Stimulated activated CD8-positive, alpha-beta memory T cell treated with anti-CD3 and anti-CD28 coated beads, Interleukin-12 subunit alpha, Interleukin-12 subunit beta, amount 100 ng/mL, for 24 hours (primary cell): ENCODE data around the gene FAM184A.
"Not testable (repeated sequence)": the region's sequence is repeated elsewhere in the genome, so short reads cannot be mapped to it uniquely, and the experiment has no call there.

Source experiments
- DNase-seq: peaks from one replicate; pipeline ENCODE4 v3.0.0-alpha.2; 2020; ENCODE audit errors: extremely low read depth

The FAM184A gene

DNA sequence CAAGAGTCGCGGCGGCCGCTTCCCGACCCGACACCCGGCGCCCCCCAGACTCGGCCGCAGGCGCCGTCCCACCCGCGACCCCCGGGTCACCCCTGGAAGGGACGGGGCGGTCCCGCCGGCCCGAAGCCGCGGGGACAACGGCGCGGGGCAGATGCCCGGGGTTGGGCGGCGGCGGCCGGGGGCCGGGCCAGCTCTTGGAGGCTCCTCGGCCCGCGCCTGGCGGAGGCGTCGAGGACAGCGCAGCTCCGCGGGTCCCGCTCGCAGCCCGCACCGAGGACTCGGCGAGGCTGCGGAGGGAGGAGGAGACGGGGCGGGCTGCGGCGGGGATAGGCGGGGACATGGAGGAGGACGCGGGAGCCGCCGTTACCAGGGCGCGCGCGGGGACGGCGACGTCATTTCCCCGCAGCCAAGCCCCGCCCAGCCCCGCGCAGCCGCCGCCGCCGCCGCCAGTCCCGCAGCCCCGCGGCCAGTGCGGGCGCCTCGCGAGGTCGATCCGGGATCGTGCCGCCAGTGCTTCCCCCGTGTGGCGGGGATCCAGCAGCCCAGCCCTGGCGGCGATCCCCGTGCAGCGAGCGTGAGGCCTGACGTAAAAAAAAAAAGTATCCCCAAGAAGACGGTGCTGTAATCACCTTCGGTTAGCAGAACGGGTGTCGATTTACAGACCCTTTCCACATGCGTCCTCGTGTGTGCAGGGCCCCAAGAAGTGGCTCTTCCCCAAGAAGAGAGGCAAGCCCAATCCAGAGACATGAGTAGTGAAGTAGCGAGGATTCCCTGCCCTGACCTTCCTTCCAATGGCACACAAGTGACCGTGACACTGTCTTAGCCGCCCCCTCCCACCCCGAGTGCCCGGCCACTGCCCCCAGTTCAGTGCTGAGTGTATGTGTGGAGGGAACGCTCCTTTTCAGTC, at the start of gene FAM184A:
Gene FAM184A, minus strand, starts transcription at position 289 of the 907 bp plus-strand sequence. CDS start 365 bp downstream, outside the sequence.
- no peak for DNase-seq

- no peak for DNase-seq
Observed at GRCh38 chr6:119127627-119128026, 49.2 kb upstream of the FAM184A start.

DNA sequence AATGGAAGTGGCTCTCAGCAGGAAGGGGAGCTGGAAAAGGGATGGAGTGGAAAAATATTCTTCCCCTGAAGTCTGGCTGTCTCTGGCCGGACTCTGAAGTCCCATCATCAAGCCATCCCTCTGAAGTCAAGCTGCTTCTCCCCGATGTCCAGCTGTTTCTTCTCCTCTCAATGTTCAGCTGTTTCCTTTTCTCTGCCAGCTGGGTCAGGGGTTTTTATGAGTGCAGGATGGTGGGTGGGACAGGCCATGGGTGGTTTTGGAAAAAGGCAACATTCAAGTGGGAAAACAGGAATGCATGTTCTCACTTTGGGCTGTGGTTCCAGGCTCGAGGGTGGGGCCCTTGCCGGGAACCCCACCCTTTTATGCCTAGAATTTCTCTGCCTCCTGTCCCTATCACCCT, 48.4 kb upstream of the FAM184A start:
- DNase-seq = no peak

- no peak for DNase-seq
Observed at GRCh38 chr6:119126140-119126539, 47.7 kb upstream of the FAM184A start.

GRCh38 chr6:119125576-119125975, 47.1 kb upstream of the FAM184A start:
- no peak for DNase-seq

DNA sequence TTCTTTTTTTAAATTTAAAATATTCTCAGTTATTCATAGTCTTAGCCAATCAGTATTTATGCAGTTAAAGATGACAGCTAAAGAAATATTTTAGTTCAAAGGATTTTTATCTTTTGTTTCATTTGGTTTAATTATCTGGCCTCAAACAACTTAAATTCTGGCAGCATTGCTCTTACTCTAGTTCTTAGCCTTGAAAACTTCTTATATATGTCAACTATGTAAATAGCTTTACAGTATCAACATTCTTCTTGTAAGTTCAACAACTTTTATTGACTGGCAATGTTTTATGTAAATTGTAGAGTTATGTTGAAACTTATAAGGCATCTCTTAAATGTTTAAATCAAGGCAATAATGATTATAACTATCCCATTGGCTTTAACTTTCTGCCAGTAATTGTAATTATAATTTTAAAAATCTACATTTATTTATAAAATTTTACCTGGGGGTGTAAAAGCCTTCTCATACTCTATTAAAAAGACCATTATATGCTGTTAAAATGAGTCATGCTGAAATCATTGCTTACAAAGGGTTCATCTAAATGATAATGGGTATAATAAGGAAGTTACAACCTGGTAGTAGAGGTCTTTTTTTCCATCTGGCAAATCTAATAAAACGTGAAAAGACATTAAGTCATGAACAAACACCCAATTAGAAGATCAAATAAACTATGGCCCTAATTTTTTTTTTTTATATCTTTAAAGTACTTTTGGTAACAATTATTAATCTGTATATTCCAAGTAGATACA, 45.8 kb upstream of the FAM184A start:
- no peak for DNase-seq

DNA sequence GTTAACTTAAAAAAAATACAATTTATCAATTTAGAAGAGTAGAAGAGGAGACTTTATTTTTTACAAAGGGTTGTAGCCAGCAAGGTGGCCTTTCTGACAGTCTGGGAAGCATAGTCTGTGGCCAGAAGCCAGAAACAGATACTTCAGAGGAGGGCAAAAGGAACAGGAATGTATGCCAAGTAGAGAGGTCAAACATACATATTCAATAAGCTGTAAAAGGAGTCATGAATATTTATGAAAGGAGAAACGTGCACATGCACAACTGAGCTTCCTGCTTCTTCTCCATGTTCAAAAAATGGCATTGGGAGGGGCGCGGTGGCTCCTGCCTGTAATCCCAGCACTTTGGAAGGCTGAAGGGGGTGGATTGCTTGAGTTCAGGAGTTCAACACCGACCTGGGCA, 43.9 kb upstream of the FAM184A start:
- no peak for DNase-seq

- no peak for DNase-seq
Observed at GRCh38 chr6:119121367-119121766, 42.9 kb upstream of the FAM184A start.

GRCh38 chr6:119119989-119120388, 41.5 kb upstream of the FAM184A start:
- DNase-seq = no peak

DNA sequence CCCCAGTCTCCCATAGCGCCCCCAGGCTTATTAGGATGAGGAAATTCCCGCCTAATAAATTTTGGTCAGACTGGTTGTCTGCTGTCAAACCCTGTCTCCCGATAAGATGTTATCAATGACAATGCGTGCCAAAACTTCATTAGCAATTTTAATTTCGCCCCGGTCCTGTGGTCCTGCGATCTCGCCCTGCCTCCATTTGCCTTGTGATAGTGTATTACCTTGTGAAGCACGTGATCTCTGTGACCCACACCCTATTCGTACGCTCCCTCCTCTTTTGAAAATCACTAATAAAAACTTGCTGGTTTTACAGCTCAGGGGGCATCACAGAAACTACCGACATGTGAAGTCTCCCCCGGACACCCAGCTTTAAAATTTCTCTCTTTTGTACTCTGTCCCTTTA, 40.6 kb upstream of the FAM184A start:
- DNase-seq = not testable (repeated sequence)

DNA sequence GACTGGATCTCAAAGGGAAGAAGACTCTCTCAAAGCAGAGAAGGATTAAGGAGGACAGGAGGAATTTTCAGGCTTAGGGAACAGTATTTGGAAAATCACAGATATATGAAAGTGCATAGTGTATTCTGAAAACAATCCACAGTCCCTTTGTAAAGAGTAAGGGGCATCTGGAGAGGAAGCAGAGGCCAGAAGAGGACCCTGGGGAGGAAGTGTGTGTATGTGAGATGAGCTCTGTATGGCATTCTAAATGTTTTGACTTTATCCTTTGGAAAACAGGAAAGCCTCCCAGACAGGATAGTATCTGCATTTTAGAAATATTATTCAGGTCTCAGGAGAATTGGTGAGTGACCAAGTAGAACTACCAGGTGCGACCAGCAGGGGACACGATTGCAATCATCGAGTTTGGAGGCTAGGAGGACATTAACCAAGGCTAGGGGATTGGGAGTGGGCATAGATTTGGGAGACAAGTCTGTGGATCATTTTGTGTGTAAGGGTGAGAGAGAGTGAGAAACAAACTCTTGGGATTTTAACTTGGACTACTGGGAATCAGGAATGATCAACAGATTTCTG, 38.3 kb upstream of the FAM184A start:
- no peak for DNase-seq

DNA sequence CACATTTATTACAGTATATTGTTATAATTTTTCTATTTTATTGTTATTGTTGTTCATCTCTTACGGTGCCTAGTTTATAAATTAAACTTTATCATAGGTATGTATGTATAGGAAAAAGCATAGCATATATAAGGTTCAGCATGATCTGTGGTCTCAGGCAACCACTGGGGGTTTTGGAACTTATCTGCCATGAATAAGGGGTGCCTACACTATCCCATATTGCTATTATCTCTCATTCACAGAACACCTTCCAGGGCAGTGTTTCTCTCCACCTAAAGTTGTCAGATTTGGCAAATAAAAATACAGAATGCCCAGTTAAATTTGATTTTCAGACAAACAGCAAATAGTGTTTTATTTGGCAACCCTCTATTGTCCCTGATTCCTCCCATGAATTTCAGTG, 35.5 kb upstream of the FAM184A start:
- no peak for DNase-seq

GRCh38 chr6:119112812-119113530, 34.5 kb upstream of the FAM184A start:
- no peak for DNase-seq

DNA sequence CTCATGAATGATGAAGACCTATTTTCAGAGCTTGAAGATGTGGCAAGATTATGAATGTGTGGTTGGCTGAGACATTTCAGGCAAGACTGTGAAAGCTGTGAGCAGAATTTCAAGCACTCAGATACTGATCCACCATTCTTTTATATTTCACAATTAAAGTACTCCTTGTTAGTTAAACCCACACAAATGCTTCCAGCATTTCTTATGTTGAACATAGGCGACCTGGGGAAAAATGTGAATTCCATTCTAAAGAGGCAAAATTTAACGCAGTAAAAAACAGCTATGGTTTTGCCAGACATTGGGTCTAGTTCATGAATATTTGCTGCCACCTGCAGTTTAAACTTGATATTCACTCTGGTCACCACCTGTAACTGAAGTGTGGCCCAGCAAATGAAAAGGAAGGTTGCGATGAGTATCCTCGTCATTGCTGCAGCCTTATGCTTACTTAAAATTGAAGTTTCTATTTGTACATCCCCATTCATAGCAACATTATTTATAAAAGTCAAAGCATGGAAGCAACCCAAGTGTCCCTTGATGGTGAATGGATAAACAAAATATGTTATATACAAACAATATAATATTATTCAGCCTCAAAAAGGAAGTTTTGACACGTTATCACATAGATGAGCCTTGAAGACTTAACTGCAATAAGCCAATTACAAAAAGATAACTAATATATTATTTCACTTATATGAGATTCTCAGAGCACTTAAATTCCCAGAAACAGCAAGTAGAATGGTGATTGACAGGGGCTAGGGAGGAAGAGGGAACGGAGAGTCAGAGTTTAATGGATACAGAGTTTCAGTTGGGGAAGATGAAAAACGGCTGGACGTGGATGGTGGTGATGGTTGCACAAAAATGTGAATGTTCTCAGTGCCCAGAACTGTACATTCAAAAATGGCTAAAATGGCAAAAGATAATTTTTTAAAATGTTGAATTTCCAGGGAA, 32.4 kb upstream of the FAM184A start:
- DNase-seq = no peak

- no peak for DNase-seq
Observed at GRCh38 chr6:119109654-119110325, 31.3 kb upstream of the FAM184A start.

GRCh38 chr6:119108076-119108475, 29.6 kb upstream of the FAM184A start:
- no peak for DNase-seq

DNA sequence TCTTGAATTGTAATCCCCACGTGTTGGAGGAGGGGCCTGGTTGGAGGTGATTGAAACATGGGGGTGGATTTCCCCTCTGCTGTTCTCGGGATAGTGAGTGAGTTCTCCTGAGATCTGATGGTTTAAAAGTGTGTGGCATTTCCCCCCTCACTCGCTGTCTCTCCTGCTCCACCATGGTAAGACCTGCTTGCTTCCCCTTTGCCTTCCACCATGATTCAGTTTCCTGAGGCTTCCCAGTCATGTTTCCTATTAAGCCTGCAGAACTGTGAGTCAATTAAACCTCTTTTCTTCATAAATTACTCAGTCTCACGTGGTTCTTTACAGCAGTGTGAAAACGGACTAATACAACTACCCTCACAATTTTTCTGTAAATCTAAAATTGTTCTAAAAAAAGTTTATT, 26.8 kb upstream of the FAM184A start:
- DNase-seq = no peak

GRCh38 chr6:119102901-119103300, 24.4 kb upstream of the FAM184A start:
- no peak for DNase-seq

GRCh38 chr6:119100115-119100514, 21.7 kb upstream of the FAM184A start:
- no peak for DNase-seq

- DNase-seq = not testable (repeated sequence)
Observed at GRCh38 chr6:119097815-119098361, 19.4 kb upstream of the FAM184A start.
